ENCODE results near the gene MAL. TPM values are rescaled to one million over a fixed set of nuclear protein-coding genes. Genes with fewer than 3 reads are reported as not detected.

Gene MAL
- total RNA-seq, result 10 to 100 TPM in 3 of 4 donors, 1 to 10 TPM in 1; 6.5 to 29.4 (median 11.8) TPM

DNA sequence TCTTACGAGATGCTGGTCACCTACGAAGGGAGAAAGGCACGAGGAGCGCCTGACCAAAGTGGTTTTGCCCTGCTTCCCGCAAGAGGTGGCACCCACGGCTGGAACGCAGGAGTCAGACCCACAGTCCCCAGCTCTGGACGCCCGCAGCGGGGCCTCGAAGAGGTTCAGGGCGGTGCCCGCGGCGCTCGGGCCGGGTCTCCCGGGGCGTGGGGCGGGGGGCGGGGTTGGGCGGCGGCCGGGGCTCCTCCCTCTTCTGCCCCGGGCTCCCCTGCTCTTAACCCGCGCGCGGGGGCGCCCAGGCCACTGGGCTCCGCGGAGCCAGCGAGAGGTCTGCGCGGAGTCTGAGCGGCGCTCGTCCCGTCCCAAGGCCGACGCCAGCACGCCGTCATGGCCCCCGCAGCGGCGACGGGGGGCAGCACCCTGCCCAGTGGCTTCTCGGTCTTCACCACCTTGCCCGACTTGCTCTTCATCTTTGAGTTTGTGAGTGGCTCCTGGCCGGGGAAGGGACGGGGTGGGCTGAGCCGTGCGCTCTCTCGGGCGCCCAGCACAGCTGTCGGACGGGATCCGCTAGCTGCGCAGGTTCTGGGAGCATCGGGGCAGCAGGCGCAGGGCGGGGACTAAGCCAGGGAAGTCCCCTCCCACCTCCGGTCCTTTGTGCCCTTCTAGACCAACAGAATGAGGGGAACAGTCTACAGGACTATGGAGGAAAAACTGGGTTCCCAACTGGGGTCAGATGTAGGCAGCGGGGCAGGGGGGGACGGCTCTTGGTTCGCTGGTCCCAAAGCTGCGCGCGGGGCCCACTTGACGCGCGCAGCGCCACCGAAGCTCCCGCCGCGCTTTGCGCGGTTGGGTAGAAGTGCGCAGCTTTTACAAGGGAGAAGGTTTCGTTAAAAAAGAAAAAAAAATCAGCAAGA, at the start of gene MAL:
MAL (plus strand) TSS at position 303 of the 914 bp plus-strand sequence; CDS start at position 388, 85 bp downstream.
- Histone ChIP-seq H3K4me3 (peak within 1 kb of the TSS; percentile 43), H3K36me3 (no peaks in the 10 kb centered on the region), H3K9me3 (no peaks in the 10 kb centered on the region), H3K27me3 (peaks cover 64% of the 10 kb centered on the region), H3K4me1 (peaks cover 21% of the 10 kb centered on the region), H3K27ac (no peak within 1 kb of the TSS)
- TF ChIP-seq POLR2AphosphoS5 (IDR thresholded peaks at IDR 0.05), result no peak
- TF ChIP-seq EP300 (IDR thresholded peaks at IDR 0.05), result no peak
- no peak for TF ChIP-seq POLR2A (IDR thresholded peaks at IDR 0.05)
- TF ChIP-seq, protein P1, sequence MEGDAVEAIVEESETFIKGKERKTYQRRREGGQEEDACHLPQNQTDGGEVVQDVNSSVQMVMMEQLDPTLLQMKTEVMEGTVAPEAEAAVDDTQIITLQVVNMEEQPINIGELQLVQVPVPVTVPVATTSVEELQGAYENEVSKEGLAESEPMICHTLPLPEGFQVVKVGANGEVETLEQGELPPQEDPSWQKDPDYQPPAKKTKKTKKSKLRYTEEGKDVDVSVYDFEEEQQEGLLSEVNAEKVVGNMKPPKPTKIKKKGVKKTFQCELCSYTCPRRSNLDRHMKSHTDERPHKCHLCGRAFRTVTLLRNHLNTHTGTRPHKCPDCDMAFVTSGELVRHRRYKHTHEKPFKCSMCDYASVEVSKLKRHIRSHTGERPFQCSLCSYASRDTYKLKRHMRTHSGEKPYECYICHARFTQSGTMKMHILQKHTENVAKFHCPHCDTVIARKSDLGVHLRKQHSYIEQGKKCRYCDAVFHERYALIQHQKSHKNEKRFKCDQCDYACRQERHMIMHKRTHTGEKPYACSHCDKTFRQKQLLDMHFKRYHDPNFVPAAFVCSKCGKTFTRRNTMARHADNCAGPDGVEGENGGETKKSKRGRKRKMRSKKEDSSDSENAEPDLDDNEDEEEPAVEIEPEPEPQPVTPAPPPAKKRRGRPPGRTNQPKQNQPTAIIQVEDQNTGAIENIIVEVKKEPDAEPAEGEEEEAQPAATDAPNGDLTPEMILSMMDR (IDR thresholded peaks at IDR 0.05), result no peak
- 1% methylated on average over 18 of the region's 81 CpGs for WGBS
- no peak for DNase-seq (ENCODE audit: low spot score in 2 of 2)

DNA sequence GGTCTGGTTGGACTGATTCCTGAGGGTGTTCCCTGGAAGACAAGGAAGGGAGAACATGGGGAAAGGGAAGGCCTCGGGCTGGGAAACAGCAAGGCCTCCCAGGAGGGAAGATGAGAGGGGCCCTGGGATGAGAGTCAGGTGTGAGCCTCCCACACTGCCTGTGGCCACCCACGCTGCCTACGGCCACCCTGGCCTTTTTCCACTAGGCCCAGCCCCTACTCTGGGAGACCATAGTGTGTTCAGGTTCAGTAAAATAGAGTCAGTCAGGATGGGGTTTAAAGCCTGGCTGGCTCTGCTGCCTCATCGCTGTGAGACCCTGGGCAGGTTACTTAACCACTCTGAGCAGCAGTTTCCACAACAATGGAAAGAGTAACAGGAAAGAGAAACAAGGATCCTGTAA, 47.7 kb upstream of the MAL start:
- Histone ChIP-seq H3K36me3 (no peaks in the 10 kb centered on the region), H3K27ac (no peak overlapping the region), H3K4me3 (no peak overlapping the region), H3K9me3 (no peaks in the 10 kb centered on the region), H3K27me3 (peaks cover 35% of the 10 kb centered on the region), H3K4me1 (no peaks in the 10 kb centered on the region)
- TF ChIP-seq POLR2AphosphoS5 (IDR thresholded peaks at IDR 0.05) (no peak), EP300 (IDR thresholded peaks at IDR 0.05) (no peak), POLR2A (IDR thresholded peaks at IDR 0.05) (no peak)
- TF ChIP-seq, protein P1 (IDR thresholded peaks at IDR 0.05), result no peak
- DNase-seq (ENCODE audit: low spot score in 2 of 2), result peak in 1 of 2 donors; percentile 42
- 83% methylated on average over 4 of the region's 4 CpGs for WGBS

DNA sequence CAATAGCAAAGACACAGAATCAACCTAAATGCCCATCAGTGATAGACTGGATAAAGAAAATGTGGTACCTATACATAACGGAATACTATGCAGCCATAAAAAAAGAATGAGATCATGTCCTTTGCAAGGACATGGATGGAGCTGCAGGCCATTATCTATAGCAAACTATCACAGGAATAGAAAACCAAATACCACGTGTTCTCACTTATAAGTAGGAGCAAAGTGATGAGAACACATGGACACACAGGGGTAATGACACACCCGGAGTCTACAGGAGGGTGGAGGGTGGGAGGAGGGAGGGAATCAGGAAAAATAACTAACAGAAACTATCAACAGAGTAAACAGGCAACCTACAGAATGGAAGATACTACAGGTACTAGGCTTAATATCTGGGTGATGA, 46.6 kb upstream of the MAL start:
- WGBS, result 86% methylated on average over 3 of the region's 3 CpGs
- no peak for DNase-seq (ENCODE audit: low spot score in 2 of 2)
- H3K27ac ChIP-seq, result no peak overlapping the region
- H3K9me3 ChIP-seq, result no peaks in the 10 kb centered on the region
- peaks cover 36% of the 10 kb centered on the region for H3K27me3 ChIP-seq
- no peaks in the 10 kb centered on the region for H3K36me3 ChIP-seq
- H3K4me1 ChIP-seq, result no peaks in the 10 kb centered on the region
- TF ChIP-seq POLR2A (IDR thresholded peaks at IDR 0.05), result no peak
- TF ChIP-seq, protein P1 (IDR thresholded peaks at IDR 0.05), result no peak
- TF ChIP-seq EP300 (IDR thresholded peaks at IDR 0.05), result no peak
- no peak for TF ChIP-seq POLR2AphosphoS5 (IDR thresholded peaks at IDR 0.05)
- no peak overlapping the region for H3K4me3 ChIP-seq

DNA sequence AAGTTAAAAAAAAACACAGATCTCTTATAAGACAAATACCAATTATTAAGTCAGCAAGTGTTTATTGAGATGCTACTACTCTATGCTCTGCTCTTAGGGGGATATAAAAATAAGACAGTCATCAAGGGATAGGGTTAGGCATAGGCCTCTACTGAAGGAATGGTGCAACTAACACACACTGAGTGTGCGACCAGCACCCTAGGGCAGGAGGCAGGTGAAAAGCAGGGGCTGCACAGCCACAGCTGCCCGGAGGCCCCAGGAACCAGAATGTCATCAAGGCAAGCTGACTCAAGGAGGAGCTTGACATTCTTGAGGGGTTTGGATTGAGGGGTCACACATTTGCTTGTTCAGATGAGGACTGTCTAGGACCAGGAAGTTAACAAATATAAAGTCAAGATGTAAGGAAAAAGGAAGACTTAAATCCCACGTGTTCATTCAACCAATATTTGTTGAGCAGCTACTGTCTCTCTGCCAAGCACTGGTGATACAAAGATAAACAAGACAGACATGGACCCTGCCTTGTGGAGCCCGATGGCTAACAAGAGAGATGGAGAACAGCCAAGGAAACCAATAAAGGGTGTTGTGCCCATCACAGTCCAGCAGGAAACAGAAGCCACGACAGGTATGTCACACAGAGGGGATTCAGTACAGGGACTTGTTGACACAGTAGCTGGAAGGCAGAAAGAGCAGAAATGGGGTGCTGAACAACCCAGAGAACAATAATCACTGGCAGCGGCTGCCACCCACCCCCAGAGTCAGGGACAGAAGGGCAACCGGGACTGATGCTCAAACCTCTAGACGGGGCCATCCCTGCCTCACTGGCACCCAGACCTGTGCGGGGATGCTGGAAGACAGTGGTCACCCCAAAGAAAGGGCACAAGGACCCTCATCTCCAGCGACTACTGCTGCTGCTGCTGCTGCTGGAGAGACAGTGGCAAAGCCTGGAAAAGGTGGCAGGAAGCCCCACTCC, 45.8 kb upstream of the MAL start:
- H3K9me3 ChIP-seq, result no peaks in the 10 kb centered on the region
- H3K27ac ChIP-seq, result no peak overlapping the region
- H3K4me3 ChIP-seq, result no peak overlapping the region
- no peaks in the 10 kb centered on the region for H3K4me1 ChIP-seq
- H3K36me3 ChIP-seq, result no peaks in the 10 kb centered on the region
- no peak for TF ChIP-seq POLR2AphosphoS5 (IDR thresholded peaks at IDR 0.05)
- TF ChIP-seq, protein P1 (IDR thresholded peaks at IDR 0.05), result no peak
- no peak for TF ChIP-seq EP300 (IDR thresholded peaks at IDR 0.05)
- TF ChIP-seq POLR2A (IDR thresholded peaks at IDR 0.05), result no peak
- 81% methylated on average over 10 of the region's 10 CpGs for WGBS
- peaks cover 36% of the 10 kb centered on the region for H3K27me3 ChIP-seq
- DNase-seq (ENCODE audit: low spot score in 2 of 2), result peak in 1 of 2 donors; percentile 46

All from suprapubic skin (tissue), 4 donors.